Airway epithelial cell (primary cell): ENCODE measurements around the gene ROS1. TPM values are rescaled to one million over a fixed set of nuclear protein-coding genes. Genes with fewer than 3 reads are reported as not detected.

Experiments
- total RNA-seq: library from RNA; depleted of rRNA; stranded (reverse); fragments of >200 nt; gene quantifications from 2 replicates; pipeline ENCODE4 v1.2.3, GENCODE V29; 2015

Gene ROS1
- 0.65 and 1.8 TPM in 2 replicates for total RNA-seq

GRCh38 chr6:117425431-117426153 is at the start of gene ROS1:
Gene ROS1, minus strand, starts transcription at chr6:117425942. Its CDS starts 286 bp downstream, at chr6:117425656.

DNA sequence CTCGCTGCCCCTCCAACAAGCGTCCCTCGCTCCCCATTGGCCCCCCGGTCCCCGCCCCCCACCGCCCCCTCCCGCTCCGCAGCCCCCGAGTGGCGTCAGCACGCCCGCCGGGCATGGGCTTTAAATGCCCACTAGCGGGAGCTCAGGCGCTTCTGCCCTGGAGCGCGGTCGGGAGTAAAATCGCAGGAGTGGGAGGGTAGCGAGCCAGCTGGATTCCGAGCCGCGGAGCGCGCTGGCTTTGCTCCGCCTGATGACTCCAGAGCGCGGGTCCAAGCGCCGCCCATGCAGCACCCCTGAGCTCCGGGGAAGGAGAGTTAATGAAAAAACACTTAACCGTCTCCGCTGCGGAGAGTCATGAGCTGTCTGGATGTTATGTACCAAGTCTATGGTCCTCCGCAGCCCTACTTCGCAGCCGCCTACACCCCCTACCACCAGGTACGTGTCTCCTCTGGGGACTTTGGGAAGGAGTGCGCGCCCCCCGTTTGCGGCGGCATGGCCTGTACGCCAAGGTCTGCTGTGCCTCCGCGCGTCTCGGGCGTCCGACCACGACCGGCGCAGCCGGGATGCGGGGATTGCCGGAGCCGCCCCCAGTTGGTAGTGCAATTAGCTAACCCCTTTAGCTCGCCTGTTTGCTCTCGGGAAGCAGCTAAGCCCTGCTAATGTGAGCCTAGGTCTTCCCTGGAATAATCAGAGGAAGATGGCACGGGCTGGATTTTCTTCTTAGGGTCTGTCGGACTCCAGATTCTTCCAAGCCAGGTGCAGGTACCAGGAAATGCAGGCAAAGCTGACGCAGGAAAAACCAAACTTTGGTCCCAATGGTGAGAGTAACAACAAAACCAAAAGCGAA is 160.1 kb downstream of the ROS1 start, which contains the start of gene VGLL2:
Gene VGLL2, plus strand, starts transcription at position 149 of the 847 bp plus-strand sequence. Its CDS starts 206 bp downstream, at position 355.

Other genes with a start within 250 kb of the ROS1 start
- not detected in 2 replicates for gene VGLL2, start 160.4 kb downstream of the ROS1 start, total RNA-seq
- 28.8 and 43.5 TPM in 2 replicates for gene DCBLD1, start 56.7 kb upstream of the ROS1 start, total RNA-seq
- 21.3 and 28.6 TPM in 2 replicates for gene GOPC, start 176.6 kb upstream of the ROS1 start, total RNA-seq
- gene NUS1, start 249.5 kb upstream of the ROS1 start, total RNA-seq, result 14.8 and 18.9 TPM in 2 replicates